Measurements from ENCODE around the gene HCRTR1.
A peak's percentile ranks its signal among the peaks of the same experiment; 100 is the strongest.
"Not testable (repeated sequence)": the region's sequence is repeated elsewhere in the genome, so short reads cannot be mapped to it uniquely, and the experiment has no call there.

The HCRTR1 gene

DNA sequence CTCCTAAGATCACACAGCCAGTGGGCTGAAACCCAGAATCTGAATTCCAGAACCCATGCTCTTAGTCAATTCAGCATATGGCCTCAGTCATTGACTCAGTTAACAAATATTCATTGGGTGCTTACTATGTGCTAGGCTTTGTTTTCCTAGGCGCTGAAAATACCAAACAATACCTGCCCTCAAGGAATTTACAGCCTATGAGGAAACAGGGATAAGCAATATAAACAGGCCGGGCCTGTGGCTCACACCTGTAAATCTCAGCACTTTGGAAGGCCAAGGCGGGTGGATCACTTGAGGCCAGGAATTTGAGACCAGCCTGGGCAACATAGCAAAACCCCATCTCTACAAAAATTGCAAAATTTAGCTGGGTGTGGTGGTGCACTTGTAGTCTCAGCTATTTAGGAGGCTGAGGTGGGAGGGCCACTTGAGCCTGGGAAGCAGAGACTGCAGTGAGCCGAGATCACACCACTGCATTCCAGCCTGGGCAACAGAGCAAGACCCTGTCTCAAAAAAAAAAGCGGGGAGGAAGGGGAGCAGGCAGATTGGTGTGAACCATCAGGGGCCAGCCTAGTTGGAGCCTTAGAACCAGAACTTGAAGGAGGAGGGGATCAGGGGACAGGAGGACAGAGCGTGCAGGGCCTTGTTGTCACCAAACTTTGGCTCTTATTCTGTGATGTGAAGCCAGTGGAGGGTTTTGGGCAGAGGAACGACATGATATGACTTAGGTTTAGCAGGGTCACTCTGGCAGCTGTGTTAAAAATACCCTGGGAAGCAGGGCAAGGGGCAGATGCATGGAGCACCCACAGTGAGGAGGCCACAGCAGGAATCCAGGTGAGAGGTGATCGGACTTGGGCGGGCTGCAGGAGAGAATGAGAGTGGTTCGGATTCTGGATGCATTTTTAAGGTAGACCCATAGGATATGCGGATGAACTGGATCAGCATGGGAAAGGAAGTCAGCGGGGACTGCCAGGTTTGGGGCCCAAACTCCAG, 35.4 kb upstream of the HCRTR1 start:
- DNase-seq: no peak

DNA sequence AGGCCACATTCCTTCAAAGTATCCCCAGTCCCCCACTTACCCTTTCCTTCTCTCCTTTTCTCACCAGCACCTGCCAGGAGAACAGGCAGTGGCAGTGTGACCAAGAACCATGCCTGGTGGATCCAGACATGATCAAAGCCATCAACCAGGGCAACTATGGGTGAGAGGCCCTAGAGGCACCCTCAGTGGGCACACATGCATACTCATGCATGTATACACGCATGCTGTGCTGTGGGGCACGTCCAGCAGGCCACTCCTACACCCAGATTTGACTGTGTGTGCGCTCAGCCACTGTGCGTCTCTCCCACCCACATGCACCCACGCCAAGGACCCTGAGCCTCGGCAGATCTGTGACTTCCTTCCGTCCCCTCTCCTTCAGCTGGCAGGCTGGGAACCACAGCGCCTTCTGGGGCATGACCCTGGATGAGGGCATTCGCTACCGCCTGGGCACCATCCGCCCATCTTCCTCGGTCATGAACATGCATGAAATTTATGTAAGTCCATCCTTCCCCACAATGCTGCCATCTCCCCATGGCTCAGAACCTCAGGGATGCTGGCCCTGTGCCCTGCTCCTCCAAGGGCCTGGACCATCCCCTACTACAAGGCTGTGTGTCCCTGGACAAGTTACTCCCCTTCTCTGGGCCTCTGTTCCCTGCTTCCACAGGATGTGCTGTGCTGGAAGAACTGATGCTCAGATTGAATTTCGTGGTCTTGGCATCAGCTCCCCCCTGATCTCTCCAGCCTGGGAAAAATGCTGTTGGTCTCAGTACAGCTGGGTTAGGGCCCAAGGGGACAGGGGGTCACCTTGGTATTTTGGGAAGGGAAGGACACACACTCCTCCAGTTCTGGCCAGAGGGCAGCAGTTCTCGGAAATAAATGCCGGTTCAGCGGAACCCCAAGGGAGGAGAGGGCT, 34.2 kb upstream of the HCRTR1 start:
- no peak for DNase-seq

DNA sequence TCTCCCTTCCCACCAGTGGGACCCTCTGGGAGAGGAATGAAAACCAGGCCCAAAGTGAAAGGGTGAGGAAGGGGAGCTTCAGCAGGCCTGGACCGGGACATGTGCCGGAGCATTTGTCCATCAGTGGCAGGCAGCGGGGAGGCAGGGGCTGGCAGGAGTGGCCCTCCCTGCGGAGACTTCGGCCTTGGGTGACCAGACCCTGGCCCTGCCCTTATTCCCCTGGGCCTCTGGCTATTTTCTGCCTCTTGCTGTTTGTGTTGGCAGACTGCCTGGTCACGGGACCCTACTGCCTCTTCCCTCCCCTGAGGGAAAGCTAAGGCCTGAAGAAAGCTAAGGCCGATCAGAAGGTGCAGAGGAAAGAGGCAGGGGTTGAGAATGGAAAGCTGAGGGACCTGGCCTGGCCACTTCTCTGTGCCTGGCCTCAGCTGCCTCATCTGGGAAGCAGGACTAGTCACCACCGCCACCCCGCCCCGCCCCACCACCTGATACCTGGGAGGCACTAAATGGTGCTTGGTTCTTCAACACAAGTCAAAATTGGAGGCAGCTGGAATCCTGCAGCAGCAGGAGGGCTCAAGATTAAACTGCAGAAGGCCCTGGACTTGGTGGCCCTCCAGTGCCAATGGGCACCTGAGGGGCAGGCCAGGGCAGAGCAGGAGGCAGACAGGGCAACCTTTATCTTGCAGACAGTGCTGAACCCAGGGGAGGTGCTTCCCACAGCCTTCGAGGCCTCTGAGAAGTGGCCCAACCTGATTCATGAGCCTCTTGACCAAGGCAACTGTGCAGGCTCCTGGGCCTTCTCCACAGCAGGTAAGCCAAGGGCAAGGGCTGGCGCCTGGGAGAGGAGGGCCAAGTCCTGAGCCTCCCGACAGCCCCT, 33.3 kb upstream of the HCRTR1 start:
- no peak for DNase-seq

DNA sequence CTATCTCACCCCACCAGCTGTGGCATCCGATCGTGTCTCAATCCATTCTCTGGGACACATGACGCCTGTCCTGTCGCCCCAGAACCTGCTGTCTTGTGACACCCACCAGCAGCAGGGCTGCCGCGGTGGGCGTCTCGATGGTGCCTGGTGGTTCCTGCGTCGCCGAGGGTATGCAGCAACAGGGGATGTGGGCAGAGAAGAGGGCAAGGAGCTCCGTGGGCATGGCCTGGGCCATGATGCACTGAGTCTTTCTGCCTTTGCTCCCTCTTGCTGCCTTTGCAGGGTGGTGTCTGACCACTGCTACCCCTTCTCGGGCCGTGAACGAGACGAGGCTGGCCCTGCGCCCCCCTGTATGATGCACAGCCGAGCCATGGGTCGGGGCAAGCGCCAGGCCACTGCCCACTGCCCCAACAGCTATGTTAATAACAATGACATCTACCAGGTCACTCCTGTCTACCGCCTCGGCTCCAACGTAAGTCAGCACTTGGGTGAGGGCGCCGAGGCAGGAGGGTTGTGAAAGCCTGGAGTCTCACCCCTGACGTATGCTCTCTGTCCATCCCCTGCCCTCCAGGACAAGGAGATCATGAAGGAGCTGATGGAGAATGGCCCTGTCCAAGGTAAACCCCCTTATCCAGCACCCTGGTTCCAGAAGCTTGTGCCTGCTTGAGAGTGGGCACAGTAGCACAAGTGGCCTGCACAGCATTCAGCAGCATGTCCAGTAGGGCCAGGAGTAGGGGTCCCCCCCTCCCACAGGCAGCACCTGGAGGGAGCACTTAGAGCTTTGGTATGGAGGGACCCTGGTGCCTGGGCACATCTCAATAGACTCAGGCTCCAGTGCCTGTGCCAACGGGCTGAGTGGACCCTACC, 32.4 kb upstream of the HCRTR1 start:
- no peak for DNase-seq

DNA sequence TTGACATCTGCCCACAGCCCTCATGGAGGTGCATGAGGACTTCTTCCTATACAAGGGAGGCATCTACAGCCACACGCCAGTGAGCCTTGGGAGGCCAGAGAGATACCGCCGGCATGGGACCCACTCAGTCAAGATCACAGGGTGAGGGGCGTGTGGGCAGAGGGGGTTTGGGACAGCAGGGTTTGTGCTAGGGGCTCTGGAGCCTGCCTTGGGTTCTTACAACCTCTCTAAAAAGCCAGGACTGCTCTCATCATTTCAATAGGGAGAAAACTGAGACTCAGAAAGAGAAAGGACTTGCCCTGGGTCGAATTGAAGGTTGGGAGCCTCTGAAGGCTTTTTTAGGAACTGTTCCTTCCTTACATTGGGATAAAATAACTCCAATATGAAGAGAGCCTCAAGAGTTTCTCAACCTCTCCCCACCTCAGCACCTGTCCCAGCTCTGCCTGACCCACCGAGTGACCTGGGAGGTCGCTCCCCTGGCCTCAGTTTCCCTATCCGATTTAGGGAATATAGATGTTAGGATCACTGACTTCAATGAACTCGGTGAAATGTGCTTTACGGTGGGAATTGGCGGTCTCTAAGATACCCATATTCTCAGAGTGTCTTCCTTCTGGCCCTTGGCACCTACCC, 31.6 kb upstream of the HCRTR1 start:
- no peak for DNase-seq

GRCh38 chr1:31586376-31587327, 30.8 kb upstream of the HCRTR1 start:
- DNase-seq: no peak

DNA sequence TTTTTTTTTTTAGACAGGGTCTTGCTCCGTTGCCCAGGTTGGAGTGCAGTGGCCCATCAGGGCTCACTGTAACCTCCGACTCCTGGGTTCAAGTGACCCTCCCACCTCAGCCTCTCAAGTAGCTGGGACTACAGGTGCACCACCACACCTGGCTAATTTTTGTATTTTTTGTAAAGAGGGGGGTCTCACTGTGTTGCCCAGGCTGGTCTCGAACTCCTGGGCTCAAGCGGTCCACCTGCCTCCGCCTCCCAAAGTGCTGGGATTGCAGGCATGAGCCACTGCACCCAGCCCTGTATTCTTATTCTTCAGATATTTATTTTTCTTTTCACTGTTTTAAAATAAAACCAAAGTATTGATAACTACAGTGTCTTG, 30.2 kb upstream of the HCRTR1 start:
- not testable (repeated sequence) for DNase-seq

DNA sequence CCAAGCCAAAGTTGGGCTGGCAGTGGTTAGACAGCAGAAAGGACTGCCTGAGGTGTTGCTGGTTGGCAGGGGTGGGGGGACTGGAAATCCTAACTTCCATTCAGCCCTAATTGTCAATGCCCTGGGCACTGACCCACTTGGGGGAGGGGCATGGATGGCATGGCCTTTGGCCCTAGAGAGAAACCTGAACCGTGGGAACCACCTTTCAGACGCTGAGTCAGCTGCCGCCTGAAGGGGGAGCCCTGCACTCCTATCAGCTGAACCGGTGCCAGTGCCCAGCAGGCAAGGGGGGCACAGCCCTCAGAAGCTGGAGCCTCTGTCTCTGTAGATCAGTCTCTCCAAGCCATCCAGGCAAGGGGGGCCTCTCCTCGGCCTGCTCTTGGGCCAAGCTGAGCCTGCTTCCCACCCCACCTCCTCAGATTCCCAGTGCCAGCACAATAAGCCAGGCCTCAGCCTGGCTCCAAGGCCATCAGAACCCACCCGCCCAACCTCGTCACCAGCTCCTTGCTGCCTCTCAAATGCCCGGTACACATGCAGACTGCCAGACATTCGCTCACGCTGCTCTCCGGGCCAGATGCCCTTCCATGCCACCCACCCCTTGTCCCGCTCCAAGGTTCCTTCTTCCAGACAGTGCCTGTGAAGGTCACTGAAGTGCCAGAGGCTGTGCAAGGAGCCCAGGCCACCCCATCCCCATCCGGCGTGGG, 29.6 kb upstream of the HCRTR1 start:
- DNase-seq: peak; percentile 47 to 55

DNA sequence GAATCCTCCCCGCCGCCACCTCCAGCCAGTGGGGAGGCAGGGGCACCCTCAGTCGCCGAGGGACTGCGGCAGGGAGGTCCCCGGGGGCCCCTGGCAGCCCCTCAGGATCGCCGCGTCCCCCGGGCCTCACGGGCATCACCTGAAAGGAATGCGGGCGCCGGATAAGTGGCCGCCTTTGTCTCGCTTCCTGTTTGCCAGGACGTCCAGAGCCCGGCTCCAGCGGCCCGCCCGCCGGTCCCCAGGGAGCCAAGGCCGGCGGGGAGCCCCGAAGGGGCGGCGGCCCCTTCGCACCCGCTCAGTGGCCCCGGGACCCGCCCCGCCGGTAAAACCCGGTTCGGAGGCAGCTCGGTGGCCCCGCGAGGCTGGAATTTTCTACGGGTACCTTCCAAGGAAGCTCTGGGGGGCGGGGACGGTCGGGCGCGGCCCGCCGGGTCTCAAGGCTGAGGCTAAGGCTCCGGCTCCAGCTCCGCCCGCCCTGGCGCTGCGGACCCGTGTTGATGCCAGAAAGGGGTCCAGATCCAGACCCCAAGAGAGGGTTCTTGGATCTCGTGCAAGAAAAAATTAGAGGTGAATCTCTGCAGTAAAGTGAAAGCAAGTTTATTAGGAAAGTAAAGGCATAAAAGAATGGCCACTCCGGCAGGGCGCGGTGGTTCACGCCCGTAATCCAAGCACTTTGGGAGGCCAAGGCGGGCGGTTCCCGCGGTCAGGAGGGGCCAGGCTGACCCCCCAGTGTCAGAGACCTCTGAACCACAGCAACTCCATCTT, 28.6 kb upstream of the HCRTR1 start:
- DNase-seq: no peak

GRCh38 chr1:31591425-31592093, 25.9 kb upstream of the HCRTR1 start:
- no peak for DNase-seq

DNA sequence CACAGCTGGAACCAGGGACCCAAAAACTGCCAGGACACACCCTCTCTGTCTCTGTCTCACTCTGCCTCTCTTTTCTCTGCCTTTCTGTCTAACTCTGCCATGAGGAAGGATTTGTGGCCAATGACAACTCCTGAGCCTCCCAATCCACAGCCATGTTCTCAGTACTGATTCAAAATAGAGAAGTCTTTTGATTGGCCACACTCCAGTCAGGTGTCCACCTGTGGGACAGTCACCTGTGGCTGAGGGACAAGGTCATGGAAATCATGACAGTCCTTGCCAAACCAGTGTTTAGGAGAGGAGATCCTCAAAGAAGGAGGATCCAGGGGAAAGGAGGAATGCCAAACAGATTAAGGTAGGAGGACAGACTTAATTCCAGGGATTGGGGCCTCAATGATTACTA, 25.4 kb upstream of the HCRTR1 start:
- no peak for DNase-seq

DNA sequence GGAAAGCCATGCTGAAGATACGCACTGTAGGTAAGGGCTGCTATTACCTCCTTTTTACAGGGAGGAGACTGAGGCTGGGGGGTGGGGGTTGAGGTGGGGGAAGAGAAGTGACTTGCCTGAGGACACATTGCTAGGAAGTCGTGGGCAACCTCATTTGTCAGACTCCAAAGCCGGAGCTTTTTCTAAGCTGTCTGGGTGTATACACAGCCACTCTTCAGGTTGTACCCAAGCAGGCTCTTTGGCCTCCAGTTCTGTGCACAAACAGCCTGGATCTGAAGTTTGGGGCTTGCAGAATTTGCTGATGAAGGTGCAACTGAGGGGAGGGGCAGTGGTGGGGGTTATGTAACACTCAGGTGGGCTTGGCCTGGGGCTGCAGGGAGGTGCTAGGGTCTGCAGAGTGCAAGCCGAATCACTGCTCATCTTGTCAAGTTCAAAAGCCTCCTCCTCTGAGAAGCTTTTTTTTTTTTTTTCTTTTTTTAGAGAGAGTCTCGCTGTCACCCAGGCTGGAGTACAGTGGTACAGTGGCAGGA, 24.3 kb upstream of the HCRTR1 start:
- DNase-seq: no peak

- peak; percentile 35 to 75 for DNase-seq
Measured at GRCh38 chr1:31593770-31594632, 23.5 kb upstream of the HCRTR1 start.

DNA sequence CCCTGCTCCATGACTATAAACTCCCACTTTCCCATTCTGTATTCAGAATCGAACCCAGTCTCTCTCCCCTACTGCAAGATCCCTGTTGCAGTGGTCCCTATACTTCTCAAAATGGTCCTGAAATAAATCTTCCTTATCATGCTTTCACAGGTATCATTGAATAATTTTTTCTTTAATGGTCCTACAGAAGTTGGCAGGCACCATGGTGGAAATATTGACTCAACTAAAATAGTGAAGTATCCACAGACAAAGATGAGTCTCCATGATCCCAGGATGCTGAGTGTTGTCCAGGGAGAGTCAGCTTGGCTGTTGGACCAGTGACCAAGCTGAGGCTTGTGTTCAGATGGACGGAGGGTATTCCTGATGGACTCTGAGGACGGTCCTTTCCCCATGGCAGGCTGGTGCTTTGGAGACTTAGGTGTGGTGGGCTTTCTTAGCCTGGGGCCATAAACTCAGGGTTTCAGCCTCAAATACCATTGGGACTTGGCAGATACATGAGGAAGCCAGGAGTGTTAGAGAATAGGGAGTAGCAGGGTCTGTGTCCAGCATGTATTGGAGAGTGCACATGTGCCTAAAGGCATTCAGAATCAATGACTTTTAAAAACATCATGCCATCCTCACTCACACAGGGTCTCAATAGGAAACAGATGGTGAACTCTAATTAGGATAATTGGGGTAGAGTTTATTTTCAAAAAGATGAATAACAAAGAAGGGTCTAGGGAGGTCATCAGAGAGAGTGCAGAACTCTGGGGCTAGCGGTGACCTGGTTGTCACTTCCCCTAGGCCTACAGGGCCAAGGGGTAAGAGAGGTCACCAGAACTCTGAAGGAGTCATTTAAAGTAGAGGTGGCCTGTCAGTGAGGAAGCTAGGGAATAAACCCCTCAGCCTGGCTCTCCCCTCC, 21.4 kb upstream of the HCRTR1 start:
- DNase-seq: no peak

DNA sequence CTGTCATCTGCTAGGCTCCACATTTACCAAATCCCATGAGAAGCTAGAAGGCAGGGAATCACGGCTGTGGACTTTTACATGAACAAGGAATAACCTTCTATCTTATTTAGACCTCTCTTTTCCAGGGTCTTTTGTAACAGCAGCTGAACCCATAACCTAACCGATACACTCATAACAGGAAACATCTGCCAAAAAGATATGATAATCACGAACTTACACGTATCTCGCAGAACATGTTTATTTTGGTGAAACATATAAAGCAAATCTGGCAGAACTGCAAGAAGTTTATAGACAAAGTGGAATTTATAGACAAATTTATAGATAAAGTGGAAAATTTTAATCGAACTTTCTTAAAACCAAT, 20.8 kb upstream of the HCRTR1 start:
- DNase-seq: no peak

GRCh38 chr1:31598980-31599379, 18.5 kb upstream of the HCRTR1 start:
- no peak for DNase-seq

Data from stimulated activated CD4-positive, alpha-beta T cell treated with anti-CD3 and anti-CD28 coated beads, Interleukin-2, amount 100 ng/mL, for 48 hours (primary cell).